ENCODE measurements around the gene DCTN3.

DCTN3 gene

DNA sequence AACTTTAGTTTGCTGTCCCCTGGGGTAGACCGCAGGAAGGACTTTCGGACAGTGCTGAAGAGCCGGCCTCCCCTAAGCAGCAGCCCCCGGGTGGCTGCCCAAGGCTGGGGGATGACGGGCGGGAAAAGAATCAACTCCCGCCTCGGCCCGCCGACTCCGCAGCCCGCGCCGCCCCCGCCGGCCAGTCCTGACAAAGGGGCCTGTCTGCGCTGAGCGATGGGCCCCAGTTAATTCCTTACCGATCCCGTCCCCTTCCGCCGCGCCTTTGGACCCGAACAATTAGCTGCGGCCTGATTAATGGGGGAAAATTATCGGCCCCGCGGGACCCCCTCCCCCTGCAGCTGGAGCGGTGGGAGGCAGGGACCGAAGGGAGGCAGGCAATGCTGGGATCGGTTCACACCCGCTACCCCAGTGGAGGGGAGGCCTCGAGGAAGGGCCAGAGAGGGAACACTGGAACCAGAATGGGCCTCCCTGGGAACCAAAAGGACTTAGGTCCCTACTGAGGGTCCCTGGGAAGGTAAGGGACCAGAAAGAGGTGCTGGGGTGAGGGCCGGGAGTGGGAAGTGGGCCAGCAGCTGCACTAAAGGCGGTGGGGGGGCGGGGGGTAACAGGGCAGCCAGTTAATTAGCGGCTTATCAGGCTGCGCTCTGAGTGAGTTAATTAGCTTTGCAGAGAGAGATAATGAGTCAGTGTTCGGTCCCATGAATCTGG is 4.3 kb upstream of the DCTN3 start:
- in situ Hi-C loops (cut with MboI; ENCODE audit: low sequenced_read_pairs): no loop called here

DNA sequence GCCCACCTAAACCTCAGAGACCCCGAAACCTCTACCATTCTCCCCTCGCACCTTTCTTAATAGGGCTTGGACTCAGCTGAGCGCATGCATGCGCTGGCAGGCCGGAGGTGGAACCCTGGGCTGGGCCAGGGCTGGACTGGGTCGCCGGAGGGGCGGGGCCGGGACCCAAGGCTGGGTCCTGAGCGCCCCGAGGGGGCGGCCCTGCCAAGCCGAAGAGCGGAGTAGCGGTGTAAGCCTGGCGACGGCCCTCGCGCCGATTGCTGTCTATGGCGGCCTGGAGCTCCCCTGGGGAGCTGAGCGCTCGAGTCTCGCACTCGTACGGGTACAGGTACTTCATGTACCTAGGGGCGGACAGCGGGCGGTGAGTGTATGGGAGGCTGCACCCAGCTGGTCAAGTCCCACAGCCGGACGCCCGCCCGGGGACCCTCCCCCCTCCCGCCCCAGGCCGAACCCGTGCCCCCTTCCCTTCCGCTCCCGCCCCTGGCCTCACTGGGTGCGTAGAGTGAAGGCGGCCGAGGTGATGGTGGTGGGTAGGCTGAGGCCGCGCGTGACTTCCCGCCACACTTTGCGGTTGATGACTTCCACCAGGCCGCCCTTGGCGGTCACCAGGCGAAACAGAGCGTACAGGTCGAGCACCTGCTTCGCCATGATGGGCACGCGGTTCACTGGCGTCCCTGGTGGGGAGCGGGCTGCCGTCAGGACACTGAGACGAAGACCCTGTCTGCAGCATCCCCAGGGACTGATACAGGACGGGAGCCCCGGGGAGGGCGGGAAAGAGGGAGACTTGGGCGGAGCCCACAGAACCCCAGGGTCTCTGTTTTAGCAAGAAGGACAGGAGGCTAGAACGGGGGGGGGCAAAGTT is 3.3 kb upstream of the DCTN3 start:
- in situ Hi-C loops (cut with MboI; ENCODE audit: low sequenced_read_pairs): no loop called here

DNA sequence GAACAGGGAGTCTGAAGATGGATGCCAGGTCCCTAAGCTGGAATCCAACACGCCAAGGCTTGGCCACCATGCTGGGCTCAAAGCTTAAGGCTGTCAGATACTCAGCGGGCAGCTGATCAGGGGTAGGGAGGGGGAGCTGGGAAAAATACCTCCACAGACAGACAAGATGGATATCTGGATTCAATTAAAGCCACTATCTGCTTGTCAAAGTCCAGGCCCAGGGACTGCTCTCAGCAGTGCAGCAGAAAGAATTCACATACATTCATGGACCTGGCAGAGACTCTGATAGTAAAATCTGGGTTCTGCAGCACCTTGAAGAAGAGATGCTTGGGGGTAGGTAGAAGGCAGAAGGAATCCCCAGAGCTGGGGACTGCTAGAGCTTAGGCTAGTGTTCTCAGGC is 5.2 kb downstream of the DCTN3 start:
- in situ Hi-C loops (cut with MboI; ENCODE audit: low sequenced_read_pairs): no loop called here

DNA sequence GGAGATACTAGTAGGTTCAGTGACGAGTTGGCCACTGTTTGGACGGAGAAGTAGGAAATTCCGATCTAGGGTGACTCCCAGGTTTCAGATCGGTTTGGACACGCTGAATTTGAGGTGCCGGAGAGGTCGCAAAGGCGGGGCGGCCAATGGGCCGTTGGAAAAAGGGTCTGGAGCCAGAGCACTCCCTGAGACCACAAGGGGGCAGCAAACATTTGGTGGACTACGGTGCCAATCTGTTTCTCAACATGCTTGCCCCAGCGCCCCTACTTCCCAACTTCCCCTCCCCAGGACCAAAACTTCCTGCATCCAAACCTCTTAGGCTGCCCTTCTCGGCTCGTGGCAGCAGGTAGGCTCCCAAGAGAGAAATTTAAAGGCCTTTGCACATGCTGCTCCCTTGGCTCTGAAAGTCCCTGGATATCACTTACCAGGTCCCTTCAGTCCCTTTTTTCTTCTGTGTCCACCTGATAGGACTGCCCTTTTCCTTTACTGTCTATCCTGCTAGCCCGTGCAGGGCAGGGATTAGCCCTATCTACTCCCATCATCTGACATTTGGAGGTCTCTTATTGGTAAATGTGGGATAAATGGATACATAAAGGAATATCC is 7.4 kb downstream of the DCTN3 start:
- in situ Hi-C loops (cut with MboI; ENCODE audit: low sequenced_read_pairs): no loop called here

DNA sequence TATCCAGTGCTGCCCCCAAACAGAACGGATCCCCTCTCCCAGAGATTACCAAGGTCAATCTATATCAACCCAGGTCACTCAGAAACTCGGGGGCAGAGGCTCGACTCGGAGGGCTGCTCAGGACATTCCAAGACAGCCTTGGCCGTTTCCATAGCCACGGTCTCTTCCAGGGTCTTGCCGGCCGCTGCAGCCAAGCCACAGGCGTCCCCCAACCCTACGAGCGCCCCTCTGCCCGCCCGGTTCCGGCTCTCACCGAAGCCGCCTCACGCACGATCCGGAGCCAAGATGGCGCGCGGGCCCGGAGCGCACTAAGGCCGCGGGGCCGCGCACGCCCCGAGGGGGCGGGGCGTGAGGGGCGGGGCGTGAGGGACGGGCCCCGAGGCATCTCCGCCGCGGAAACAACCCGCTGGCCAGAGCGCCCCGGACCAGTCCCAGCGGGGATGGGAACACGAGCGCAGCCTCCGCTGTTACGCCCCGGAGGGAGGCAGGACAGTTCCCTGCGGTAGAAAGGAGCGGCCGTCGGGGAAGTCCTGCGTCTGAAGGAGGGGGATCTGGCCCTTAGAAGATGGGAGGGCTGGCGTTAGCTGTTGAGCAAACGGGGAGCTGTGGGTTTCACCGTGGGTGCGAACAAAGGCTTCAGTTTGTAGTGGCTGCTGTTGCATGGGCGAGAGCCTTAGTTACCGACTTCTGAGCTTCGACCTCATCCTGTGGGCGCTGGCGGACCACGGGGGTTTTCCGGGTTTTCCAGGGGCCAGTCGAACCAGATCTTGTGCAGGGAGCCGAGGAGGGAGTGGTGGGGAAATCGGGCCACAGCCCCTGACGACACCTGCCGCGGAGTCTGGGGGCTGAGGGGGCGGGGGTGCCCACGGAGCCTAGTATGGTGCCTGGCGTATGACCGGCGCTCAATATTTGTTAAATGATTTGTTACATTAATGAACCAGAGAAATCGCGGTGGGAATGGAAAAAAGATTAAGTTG is 8.2 kb downstream of the DCTN3 start, which contains the start of gene RPP25L:
Gene RPP25L, minus strand, starts transcription at position 287 of the 977 bp plus-strand sequence. CDS start 801 bp downstream, outside the sequence.
- in situ Hi-C loops (cut with MboI; ENCODE audit: low sequenced_read_pairs): no loop called here

DNA sequence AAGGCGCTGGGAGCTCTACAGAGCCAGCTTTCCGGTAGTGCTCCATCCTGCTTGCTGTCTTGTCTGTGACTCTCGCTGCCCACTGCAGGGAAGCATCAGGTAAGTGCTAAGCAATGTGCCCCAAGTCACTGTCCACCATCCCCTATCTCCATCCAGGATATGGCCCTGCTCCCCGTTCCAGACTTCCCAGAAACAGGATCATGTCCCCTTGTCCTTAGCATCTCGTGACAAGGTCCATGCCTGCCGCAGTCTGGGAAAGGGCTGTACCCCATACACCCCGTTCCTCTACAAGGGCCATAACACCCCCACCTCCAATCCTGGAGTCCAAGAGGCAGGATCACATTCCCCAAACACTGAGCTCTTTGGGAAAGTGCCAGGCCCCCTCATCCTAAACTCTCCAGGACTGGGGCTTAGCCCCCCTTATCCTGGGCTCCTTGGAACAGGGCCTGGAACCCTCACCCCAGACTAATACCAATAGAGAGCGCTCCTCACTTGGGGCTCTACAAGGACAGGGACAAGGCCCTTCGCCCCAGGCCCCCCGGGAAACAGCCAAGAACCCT is 9.0 kb downstream of the DCTN3 start:
- in situ Hi-C loops (cut with MboI; ENCODE audit: low sequenced_read_pairs): no loop called here

DNA sequence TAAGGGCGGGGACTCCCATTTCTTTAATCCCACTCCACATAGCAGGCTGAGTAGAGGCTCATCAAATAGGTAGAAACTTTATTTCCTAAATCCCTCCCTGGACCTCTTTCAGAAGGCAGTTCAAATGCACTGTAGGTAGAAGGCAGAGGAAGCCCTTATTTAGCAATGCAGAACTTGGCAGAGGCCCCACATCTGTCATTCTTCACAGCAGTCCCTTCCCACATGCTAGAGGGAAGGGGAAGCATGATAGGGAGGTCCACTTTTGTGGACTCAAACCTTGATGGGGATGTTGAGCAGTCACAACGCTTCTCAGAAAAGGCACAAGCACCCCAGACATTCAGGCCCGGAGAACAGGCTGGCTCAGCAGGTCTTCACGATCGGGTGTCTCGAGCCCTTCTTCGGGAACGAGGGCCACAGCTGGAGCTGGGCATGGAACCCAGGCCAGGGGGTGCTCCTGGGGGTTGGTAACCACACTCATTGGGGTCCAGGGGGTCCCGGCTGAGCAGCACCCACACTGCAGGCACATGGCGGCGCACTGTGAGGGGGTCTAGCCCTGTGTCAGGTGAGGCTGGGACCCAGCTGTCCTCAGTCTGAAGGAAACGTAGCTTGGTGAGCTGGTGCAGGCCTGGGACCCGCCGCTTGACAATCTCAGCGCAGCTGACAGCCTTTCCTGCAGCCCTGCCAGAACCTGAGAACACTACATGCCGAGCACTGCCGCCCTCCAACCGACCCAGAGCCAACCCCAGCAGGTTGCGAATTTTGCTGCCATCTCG is 9.7 kb downstream of the DCTN3 start:
- in situ Hi-C loops (cut with MboI; ENCODE audit: low sequenced_read_pairs): no loop called here

DNA sequence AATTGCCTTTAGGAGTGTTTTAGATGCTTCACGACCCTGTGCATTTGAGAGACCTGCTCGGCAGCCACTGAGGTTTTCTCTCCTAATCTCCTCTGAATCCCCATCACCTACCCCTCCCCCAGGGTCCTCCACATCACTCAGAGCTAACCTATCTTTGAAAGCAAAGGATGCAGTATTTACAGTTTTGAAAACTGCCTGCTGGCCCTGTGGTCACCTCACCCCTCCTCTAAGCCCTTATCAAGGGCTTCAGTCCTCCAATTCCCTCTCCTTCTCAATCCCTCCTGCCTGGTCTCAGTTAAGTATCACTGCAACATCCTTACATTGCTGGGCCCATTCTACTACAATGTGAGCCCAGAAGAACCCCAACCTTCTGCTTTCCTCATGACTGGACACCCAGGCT is 13.0 kb downstream of the DCTN3 start:
- in situ Hi-C loops (cut with MboI; ENCODE audit: low sequenced_read_pairs): no loop called here

DNA sequence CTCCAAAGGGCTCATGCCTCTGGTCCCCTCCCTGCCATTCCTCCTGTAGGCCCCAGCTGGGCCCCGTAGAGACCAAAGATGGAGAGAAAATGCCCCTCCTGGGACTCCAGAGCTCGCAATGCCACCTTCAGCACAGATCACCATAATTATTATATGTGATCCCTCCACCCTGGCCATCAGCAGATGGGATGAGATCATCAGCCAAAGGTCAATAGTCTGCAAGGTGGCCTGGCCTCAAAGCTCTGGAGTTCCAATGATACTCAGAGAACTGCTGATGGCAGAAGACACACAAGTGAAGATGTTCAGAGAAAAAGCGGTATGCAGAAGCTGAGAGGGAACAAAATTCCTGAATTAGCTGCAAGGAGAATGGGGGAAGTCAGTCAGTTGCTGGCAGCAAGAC is 13.4 kb downstream of the DCTN3 start:
- in situ Hi-C loops (cut with MboI; ENCODE audit: low sequenced_read_pairs): no loop called here

DNA sequence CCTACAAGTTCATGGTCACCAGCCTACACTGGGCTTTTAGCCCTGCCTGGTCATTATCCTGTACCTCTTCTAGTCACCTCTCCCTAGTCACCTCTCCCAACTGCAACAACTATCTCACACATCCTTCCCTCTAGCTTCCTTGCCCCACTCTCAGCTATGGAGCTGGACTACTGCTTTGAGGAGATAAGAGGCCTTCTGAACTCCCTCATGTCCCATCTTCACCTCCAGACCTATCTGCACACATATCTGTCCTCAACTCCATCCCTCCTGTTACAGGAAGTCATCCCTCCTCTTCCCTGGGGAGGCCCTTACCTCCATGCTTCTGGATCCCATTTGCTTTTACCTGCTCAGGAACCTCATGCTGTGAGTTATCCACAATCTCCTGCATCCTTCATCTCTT is 14.1 kb downstream of the DCTN3 start:
- in situ Hi-C loops (cut with MboI; ENCODE audit: low sequenced_read_pairs): no loop called here

DNA sequence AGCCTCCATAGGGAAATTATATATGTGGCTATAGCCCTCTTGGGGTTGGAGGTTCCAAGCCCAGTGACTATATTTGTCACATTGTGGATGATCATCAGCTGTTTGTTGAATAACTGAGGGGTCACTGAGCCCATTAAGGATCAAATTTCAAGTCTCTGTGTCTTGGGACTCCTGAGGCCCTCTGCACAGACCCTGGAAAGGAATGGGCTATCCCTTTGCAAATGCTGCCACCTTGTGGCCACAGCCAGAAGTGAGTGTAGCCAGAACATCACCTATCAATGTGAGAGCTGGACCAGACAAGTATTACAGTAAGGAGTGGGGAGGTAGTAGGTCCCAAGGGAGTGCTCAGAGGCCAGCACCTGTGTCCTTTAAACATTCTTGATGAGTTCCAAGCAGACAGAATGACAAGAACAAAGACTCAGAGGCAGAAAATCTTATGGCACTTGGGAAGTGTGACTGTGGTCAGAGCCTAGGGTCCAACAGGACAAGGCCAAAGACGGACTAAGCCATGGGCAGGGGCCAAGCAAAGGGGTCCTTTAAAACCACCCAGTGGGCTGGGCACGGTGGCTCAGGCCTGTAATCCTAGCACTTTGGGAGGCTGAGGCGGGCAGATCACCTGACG is 16.6 kb downstream of the DCTN3 start:
- in situ Hi-C loops (cut with MboI; ENCODE audit: low sequenced_read_pairs): no loop called here

DNA sequence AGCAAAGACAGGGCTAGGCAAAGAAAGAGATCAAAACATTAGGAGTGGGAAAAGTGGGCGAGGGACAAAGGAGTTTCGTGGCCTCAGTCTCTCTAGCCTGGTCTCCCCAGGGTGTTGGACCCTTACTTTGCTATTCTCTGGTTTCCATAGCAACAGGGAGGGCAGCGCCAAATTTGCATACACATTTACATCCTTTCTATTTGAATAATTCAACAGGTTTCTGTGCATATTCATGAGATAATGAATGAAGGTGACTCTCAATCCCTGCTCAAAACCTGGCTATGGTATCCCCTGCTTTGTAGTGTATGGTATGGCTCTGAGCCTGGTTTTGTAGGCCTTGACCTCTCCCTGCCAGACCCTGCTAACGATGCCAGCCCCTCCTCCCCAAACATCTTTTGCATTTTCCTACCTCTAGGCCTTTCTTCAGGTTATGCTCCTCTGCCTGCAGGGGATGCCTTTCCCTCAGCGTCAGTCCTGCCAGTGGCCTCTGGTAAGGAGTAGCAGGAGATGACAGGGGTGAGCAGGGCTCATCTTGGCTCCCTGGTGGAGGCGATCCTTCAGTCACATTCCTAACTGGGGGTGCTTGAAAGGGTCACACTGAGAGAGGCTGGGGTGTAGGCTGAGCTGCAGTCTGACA is 18.2 kb downstream of the DCTN3 start:
- in situ Hi-C loops (cut with MboI; ENCODE audit: low sequenced_read_pairs): no loop called here

DNA sequence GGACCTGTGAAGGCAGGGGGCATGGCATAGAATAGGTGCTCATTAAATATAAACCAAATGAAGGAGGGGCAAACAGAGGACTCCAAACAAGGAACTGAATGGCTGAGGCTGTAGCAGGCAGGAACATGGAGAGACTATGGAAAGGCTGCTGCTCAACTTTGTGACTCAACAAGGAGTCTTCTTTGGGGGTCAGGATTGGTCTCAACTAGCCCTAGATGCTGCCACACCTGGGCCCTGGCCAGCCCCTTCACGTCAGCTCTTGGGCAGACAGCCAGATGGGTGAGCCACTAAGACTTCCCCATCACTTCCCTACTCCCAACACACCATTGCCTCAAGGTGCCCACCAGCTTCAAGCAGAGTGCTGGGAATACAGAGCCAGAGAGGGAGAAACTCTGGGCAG is 19.4 kb downstream of the DCTN3 start:
- in situ Hi-C loops (cut with MboI; ENCODE audit: low sequenced_read_pairs): no loop called here

DNA sequence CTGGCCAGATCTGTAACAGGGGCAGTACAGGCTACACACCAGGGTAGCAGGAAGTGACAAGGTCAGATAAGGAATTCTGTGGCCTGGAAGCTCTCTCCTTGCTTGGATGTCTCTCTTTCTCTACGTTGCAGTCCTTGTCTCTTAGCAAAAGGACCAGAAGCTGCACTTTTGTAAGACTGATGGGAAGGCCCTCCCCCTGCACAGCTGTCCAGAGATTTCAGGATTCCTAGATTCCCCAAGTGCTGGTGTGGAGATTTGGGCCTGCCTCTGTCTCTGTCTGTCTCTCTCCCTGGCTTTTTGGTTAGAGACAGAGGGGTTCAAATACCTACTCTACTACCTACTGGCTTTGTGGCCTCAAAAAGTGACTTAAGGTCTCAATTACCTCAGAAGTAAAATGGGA is 20.7 kb downstream of the DCTN3 start:
- in situ Hi-C loops (cut with MboI; ENCODE audit: low sequenced_read_pairs): loop anchor here (25.0 kb wide), 1 partner anchor 187 kb away; no protein-coding TSS in a partner anchor

DNA sequence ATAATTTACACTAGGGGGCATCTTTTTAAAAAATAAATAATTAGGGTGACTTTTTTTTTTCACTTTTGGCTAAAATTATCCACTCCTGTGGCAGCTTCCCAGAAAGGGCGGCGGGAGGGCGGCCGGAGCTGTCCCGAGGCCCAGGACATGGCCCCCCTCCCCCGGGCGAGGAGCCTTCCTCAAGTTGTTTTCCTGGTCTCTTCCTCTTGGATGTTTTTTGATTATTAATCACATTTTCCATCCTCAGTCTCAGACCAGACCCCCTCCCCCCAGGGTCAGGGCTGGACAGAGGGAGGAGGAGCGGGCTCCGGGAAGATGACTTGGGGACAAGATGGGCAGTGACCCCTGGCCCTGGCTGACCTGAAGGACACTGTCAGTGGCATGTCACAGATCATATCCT is 26.1 kb downstream of the DCTN3 start:
- in situ Hi-C loops (cut with MboI; ENCODE audit: low sequenced_read_pairs): loop anchor here (25.0 kb wide), 1 partner anchor 182 kb away; no protein-coding TSS in a partner anchor

DNA sequence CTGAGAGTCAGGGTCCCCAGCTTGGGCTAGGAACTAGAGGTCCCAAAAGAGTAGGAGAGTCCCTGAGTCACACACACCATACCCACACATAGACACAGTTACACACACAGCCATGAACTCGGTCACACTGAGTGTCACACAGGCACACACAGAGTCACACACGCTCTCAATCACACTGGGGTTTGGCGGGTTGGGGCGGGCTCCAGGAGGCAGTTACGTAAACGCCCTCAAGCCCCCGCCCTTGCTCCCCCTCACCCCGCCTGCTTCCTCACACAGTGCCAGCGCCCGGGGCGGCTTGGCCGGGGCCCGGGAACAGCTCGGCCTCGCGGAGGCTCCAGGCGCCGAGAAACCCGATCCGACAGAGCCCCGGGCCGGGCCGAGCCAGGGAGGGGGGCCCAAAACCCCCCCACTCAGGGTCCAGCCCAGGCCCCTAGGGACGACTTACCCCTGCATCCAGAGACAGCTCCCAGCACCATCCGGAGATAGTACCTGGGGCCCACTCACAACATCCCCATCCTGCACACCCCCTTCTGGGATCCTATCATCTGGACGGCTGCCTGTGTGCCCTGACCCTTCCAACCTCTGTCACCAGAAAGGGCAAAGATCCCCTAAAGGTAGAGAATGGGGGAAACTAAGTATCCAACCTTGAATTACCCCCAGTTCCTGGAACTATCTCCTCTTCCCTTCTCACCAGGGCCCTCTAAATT is 27.2 kb downstream of the DCTN3 start:
- in situ Hi-C loops (cut with MboI; ENCODE audit: low sequenced_read_pairs): loop anchor here (25.0 kb wide), 1 partner anchor 181 kb away; no protein-coding TSS in a partner anchor

DNA sequence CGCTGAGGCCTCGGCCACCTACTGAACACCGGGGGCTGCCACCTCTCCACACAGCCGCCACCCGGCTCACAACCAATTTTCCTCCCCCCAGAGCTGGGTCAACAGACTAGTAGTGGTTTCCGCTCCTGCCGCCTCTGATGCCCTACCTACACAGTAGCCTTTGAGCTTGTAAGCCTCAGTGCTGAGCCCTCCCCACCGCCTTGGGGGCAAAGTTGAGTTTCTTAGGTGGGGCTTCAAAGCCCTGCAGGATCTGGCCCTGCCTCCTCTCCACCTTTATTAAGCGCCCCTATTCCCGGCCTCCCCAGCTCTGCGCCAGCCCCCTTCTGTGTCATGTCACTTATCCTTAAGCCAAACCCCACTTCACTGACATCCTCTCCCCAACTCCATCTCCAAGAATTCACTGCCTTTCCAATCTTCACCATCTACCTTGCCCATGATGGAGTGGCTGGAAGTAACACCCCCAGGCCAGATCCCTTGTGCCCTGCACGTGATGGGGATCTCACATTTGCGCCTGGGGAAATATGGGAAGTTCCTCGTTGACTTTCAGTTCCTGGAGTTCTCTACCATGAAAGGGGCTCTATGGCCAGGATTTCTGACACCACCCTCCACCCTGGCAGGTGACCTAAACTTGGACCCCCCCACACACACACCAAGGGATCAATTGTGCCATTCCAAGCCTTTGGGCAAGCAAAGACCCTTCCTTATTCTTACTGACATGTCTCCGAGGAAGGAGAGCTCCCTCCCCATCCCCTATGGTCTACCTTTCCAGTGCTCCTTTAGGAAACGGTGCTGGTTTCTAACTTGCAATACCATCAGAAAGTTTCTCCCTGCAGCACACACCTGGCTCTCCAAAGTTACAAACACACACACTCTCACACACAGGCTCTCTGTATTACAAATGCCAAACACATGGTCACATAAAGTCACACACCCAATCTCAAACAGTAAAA is 28.1 kb downstream of the DCTN3 start:
- in situ Hi-C loops (cut with MboI; ENCODE audit: low sequenced_read_pairs): loop anchor here (25.0 kb wide), 1 partner anchor 180 kb away; no protein-coding TSS in a partner anchor

Data from HL-60/S4 (cell line).